ENCODE measurements around the gene VPS33B.
"Not testable (repeated sequence)": the region's sequence is repeated elsewhere in the genome, so short reads cannot be mapped to it uniquely, and the experiment has no call there.

Gene VPS33B

GRCh38 chr15:91054816-91055215, 32.4 kb upstream of the VPS33B start:
- no peak for TF ChIP-seq Cebpa-rat (IDR thresholded peaks at IDR 0.05)
- H3K36me3 ChIP-seq = no peaks in the 10 kb centered on the region
- H3K27ac ChIP-seq = no peak overlapping the region
- peaks cover 15% of the 10 kb centered on the region; the same call in 1 of the 2 replicates for H3K27me3 ChIP-seq
- H3K4me1 ChIP-seq = peaks cover 5% of the 10 kb centered on the region; the same call in 1 of the 2 replicates
- H3K4me2 ChIP-seq = no peak overlapping the region
- H3K4me3 ChIP-seq = no peak overlapping the region
- H3K9ac ChIP-seq = no peak overlapping the region
- H3K9me3 ChIP-seq = no peaks in the 10 kb centered on the region
- H4K20me1 ChIP-seq = no peaks in the 10 kb centered on the region

DNA sequence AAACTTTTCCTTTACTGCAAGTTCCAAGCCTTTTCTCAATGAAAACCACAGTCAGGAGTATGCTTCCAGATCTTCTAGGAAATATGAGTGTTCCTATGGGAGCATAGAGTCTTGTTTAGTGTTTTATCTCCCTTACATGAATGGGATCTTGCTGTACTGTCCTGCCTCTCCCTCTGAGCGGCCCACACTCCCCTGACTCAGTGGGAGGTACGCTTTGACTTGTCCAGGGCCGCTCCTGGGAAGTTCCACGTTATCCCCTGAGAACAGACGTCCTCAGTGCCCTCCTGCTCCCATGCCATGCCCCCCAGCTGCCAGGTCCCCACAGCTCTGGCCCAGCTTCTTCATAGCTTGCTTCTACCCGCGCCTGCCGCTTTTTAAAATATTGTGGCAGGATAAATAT, 28.9 kb upstream of the VPS33B start:
- Histone ChIP-seq H3K4me2 (no peak overlapping the region), H3K9ac (no peak overlapping the region), H3K36me3 (no peaks in the 10 kb centered on the region), H3K4me1 (peaks cover 16% of the 10 kb centered on the region), H4K20me1 (no peaks in the 10 kb centered on the region), H3K27ac (no peak overlapping the region), H3K9me3 (no peaks in the 10 kb centered on the region), H3K4me3 (no peak overlapping the region), H3K27me3 (peaks cover 15% of the 10 kb centered on the region; the same call in 1 of the 2 replicates)
- TF ChIP-seq Cebpa-rat (IDR thresholded peaks at IDR 0.05) = no peak

DNA sequence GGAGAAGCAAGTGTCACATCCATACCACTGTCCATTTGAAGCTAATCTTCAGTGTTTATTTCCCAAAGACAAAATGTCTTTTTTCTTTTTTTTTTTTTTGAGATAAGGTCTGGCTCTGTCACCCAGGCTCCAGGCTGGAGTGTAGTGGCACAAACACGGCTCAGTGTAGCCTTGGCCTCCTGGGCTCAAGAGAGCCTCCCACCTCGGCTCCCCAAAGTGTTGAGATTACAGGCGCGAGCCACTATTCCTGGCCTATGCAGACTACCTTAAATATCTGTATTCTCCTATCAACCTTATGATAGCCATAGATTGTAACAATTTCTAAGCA, 27.7 kb upstream of the VPS33B start:
- Histone ChIP-seq H4K20me1 (no peaks in the 10 kb centered on the region), H3K9ac (no peak overlapping the region), H3K9me3 (no peaks in the 10 kb centered on the region), H3K27ac (no peak overlapping the region), H3K4me1 (peaks cover 19% of the 10 kb centered on the region), H3K4me3 (no peak overlapping the region), H3K4me2 (no peak overlapping the region), H3K27me3 (peaks cover 10% of the 10 kb centered on the region; the same call in 1 of the 2 replicates), H3K36me3 (no peaks in the 10 kb centered on the region)
- no peak for TF ChIP-seq Cebpa-rat (IDR thresholded peaks at IDR 0.05)

- Histone ChIP-seq H3K9me3 (no peaks in the 10 kb centered on the region), H3K27me3 (peaks cover 4% of the 10 kb centered on the region; the same call in 1 of the 2 replicates), H3K27ac (no peak overlapping the region), H3K36me3 (no peaks in the 10 kb centered on the region), H3K9ac (no peak overlapping the region), H3K4me3 (no peak overlapping the region), H3K4me1 (peaks cover 20% of the 10 kb centered on the region), H3K4me2 (no peak overlapping the region), H4K20me1 (no peaks in the 10 kb centered on the region)
- TF ChIP-seq Cebpa-rat (IDR thresholded peaks at IDR 0.05) = no peak
These were observed 27.2 kb upstream of the VPS33B start for GRCh38 chr15:91049378-91050127.

GRCh38 chr15:91047545-91048199, 25.3 kb upstream of the VPS33B start:
- H3K36me3 ChIP-seq = no peaks in the 10 kb centered on the region
- H3K9me3 ChIP-seq = no peaks in the 10 kb centered on the region
- no peak overlapping the region for H3K9ac ChIP-seq
- no peak overlapping the region for H3K27ac ChIP-seq
- H3K27me3 ChIP-seq = no peaks in the 10 kb centered on the region
- peaks cover 38% of the 10 kb centered on the region for H3K4me1 ChIP-seq
- H4K20me1 ChIP-seq = no peaks in the 10 kb centered on the region
- TF ChIP-seq Cebpa-rat (IDR thresholded peaks at IDR 0.05) = no peak
- peak overlapping the region; percentile 54 for H3K4me2 ChIP-seq
- no peak overlapping the region for H3K4me3 ChIP-seq

GRCh38 chr15:91046056-91046455, 23.7 kb upstream of the VPS33B start:
- not testable (repeated sequence) for H3K4me2 ChIP-seq, H4K20me1 ChIP-seq, H3K4me3 ChIP-seq, H3K9me3 ChIP-seq, H3K36me3 ChIP-seq, H3K27me3 ChIP-seq, H3K9ac ChIP-seq, H3K27ac ChIP-seq
- H3K4me1 ChIP-seq = peaks cover 44% of the 10 kb centered on the region

DNA sequence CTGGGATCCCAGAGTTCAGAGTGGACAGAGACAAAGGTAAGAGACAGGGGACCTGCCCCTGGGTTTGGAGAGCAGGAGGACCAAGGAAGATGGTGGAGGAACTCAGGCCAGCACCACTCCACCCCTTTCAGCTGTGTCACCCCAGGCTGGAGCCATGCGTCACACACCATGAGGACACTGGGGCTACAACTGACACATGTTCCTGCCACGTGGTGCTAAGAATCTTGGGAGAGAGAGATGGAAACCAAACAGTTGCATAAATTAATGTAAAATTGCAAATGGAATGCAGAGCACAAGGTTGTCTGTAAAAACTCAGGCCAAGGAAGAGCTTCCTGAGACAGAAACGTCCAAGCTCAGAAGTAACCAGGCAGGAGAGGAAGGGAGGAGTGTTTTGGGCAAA, 22.7 kb upstream of the VPS33B start:
- Histone ChIP-seq H3K36me3 (no peaks in the 10 kb centered on the region), H4K20me1 (no peaks in the 10 kb centered on the region), H3K4me1 (peaks cover 44% of the 10 kb centered on the region), H3K9ac (no peak overlapping the region), H3K4me3 (no peak overlapping the region), H3K9me3 (no peaks in the 10 kb centered on the region), H3K4me2 (no peak overlapping the region), H3K27me3 (no peaks in the 10 kb centered on the region), H3K27ac (no peak overlapping the region)
- no peak for TF ChIP-seq Cebpa-rat (IDR thresholded peaks at IDR 0.05)

DNA sequence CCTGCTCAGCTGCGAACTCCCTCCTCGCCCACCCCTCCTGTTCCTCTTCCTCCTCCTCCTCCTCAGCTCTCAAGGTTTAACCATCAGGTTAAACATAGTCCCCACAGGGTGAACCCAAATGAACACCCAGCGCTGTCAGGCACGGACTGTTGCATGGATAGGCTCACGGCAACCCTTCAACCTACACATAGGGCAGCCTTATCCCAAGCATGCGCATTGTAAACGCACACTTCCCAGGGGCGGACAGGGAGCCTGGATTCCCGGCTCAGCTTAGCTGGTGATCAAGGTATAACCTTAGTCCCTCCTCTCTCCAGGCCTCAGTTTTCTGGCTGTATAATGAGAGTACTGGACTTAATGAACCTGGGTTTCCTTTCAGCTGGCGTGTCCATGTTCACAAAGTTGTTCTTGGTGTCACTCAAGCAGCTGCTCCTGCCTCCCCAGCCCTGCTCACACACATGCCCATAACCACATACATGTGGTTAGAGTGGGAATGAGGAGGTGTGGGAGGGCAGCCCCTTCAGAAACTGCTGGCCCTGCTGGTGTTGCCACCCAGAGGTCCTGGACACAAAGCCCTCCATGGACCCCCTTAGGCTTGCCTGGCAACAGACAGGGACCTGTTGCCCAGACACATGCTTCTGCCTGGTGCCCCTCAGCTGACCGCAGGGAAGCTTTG, 20.9 kb upstream of the VPS33B start:
- Histone ChIP-seq H3K4me2 (peak overlapping the region; percentile 62), H3K36me3 (no peaks in the 10 kb centered on the region), H3K9ac (no peak overlapping the region), H3K4me1 (peaks cover 39% of the 10 kb centered on the region), H3K4me3 (no peak overlapping the region), H3K27ac (peak overlapping the region; percentile 36; the same call in 1 of the 2 replicates), H3K27me3 (no peaks in the 10 kb centered on the region), H4K20me1 (no peaks in the 10 kb centered on the region), H3K9me3 (no peaks in the 10 kb centered on the region)
- TF ChIP-seq Cebpa-rat (IDR thresholded peaks at IDR 0.05) = no peak

DNA sequence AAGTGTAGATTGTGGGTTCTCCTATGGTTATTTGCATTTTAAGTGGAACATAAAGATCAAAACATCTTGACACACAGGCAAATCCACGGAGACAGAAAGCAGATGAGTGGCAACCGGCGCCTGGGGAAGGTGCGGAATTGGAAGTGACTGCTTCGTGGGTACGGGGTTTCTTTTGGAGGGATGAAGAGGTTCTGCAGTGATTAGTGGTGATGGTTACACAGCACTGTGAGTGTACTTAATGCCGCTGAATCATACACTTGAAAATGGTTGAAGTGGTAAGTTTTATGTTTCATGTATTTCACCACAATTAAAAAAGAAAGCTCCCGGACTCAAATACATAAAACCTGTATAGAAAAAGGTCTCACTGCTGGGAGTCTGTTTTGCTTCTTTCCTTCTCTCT, 18.5 kb upstream of the VPS33B start:
- H3K9me3 ChIP-seq = no peaks in the 10 kb centered on the region
- no peaks in the 10 kb centered on the region for H3K36me3 ChIP-seq
- TF ChIP-seq Cebpa-rat (IDR thresholded peaks at IDR 0.05) = no peak
- no peak overlapping the region for H3K27ac ChIP-seq
- no peak overlapping the region for H3K9ac ChIP-seq
- peaks cover 31% of the 10 kb centered on the region for H3K4me1 ChIP-seq
- H3K27me3 ChIP-seq = no peaks in the 10 kb centered on the region
- H3K4me3 ChIP-seq = no peak overlapping the region
- no peak overlapping the region for H3K4me2 ChIP-seq
- no peaks in the 10 kb centered on the region for H4K20me1 ChIP-seq

DNA sequence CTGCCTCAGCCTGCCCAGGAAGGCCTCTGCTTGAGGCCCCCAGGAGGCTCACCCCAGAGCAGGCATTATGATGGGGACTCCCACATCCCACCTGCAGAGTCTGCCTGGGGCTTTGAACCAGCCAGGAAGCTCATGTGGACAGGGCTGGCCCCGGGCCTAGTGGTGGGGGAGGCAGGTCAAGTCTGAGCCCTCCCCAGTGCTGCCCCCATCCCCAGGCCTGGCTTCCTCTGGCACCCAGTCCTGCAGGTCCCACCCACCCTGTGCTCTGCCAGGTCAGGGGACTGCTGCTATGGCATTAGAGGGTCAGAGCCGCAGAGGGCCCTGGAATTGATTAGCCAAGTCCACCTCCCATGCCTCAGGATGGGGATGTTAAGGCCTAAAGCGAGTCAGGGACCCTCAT, 17.6 kb upstream of the VPS33B start:
- Histone ChIP-seq H3K36me3 (no peaks in the 10 kb centered on the region), H4K20me1 (no peaks in the 10 kb centered on the region), H3K9me3 (no peaks in the 10 kb centered on the region), H3K4me3 (no peak overlapping the region), H3K4me2 (no peak overlapping the region), H3K27me3 (no peaks in the 10 kb centered on the region), H3K27ac (no peak overlapping the region), H3K4me1 (peaks cover 25% of the 10 kb centered on the region), H3K9ac (no peak overlapping the region)
- no peak for TF ChIP-seq Cebpa-rat (IDR thresholded peaks at IDR 0.05)
